GM10847 (cell line): Measurements from ENCODE around the gene TBC1D14.

Source experiments
- POLR2A ChIP-seq: IDR thresholded peaks from 2 replicates; pipeline ENCODE4 v1.6.1; 2011; ENCODE audit not compliant: insufficient read length; ENCODE audit errors: extremely low read depth

TBC1D14 gene

DNA sequence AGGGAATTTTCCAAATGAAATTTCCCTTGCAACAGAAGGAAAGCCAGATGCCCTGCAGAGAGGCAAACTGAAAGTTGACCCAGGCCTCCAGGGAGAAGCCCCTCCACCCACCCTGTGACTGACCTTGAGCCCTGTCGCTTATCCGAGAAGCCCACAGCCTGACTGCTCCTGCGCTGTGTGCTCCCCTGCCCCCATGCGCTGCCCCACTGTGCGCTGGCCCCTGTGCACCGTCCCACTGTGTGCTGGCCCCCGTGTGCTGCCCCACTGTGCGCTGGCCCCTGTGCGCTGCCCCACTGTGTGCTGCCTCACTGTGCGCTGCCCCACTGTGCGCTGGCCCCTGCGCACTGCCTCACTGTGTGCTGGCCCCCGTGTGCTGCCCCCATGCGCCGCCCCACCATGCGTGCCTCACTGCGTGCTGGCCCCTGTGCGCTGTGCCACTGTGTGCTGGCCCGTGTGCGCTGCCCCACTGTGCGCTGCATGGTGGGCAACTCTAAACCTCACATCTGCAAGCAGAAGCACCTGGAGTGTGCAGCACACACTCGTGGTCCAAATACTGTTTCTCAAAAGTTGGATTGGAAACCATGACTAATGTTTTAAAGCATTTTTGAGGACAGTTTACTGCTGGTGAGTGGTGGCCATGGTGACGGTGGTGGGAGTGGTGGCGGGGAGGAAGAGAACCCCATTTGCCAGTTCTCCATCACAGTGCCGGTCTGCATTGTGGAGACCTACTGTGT, 166.5 kb downstream of the TBC1D14 start:
- no peak for TF ChIP-seq POLR2A

DNA sequence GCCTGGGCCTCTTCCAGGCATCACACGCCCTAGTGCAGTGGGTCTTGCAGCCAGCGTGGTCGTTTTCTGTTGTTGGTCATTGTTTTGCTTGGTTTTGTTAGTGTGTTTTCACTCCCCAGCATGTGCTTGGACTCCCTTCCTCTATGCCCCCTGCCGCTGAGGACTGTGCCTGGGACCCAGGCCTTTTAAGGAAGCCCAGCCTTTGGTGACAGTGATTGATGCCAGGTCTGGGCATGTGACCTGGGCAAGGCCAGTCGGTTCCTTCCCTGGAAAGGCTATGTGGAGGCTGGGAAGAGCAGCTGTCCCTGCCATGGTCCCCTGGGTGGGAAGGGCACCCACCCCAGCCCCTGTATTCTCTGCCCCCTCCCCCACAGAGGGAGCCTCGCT, 167.1 kb downstream of the TBC1D14 start:
- TF ChIP-seq POLR2A, result no peak

DNA sequence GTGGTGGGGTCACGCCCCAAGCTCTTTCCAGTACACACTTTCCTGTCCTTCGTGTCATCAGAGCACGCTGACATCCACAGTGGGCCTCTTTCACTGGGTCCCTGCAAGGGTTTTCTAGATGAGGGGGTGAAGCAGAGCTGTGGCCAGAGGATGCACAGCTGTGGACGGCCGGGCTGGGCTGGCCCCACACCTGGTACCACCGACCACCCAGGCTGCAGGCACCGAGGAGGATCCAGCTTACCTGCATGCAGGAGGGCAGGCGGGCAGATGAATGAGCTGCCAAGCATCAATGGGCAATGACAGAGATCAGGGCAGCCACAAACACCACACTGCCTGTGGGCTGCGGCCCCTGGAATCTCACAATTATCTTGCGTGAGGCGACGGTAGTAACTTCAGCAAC, 167.7 kb downstream of the TBC1D14 start:
- no peak for TF ChIP-seq POLR2A

DNA sequence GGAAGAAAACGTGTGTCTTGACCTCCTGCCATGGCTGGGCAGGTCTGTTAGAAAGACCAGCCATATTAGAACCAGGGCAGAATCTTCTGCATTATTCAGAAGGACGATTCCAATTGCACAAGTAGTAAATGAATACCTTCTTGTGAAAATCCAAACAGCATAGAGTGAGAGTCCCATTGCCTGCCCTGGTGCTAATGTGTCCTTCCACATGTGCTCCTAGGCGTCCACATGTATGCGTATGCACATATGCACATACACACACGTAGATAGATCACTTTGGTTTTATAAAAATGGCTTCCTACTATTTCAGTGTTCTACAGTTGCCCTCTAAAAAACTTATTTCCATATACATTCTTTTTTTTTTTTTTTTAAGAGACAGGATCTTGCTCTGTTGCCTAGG, 168.4 kb downstream of the TBC1D14 start:
- no peak for TF ChIP-seq POLR2A
